HG02938 (cell line): ENCODE results near the gene ZNF681.
"Not testable (repeated sequence)": the region's sequence is repeated elsewhere in the genome, so short reads cannot be mapped to it uniquely, and the experiment has no call there.

Experiments
- ATAC-seq: cut with Tn5 transposase; IDR thresholded peaks from one replicate; pipeline ENCODE4 v1.9.1; 2021; ENCODE audit warnings: mild to moderate bottlenecking, moderate library complexity; ENCODE audit not compliant: unreplicated experiment

ZNF681 gene

GRCh38 chr19:23758187-23759074 is at the start of gene ZNF681:
ZNF681 (minus strand) TSS chr19:23758891; CDS start chr19:23758749, 142 bp downstream.
- ATAC-seq = peak; percentile 90

GRCh38 chr19:23804676-23805075 is 46.0 kb upstream of the ZNF681 start:
- ATAC-seq = no peak

- ATAC-seq = no peak
Measured at GRCh38 chr19:23802290-23802689, 43.6 kb upstream of the ZNF681 start.

GRCh38 chr19:23801803-23802202 is 43.1 kb upstream of the ZNF681 start:
- no peak for ATAC-seq

- no peak for ATAC-seq
Measured at GRCh38 chr19:23800868-23801267, 42.2 kb upstream of the ZNF681 start.

- ATAC-seq = no peak
Measured at GRCh38 chr19:23800271-23800670, 41.6 kb upstream of the ZNF681 start.

- ATAC-seq = no peak
Measured at GRCh38 chr19:23799321-23799720, 40.6 kb upstream of the ZNF681 start.

GRCh38 chr19:23795462-23795861 is 36.8 kb upstream of the ZNF681 start:
- no peak for ATAC-seq

GRCh38 chr19:23792784-23793183 is 34.1 kb upstream of the ZNF681 start:
- ATAC-seq = no peak

- no peak for ATAC-seq
Measured at GRCh38 chr19:23790641-23791488, 32.2 kb upstream of the ZNF681 start.

- no peak for ATAC-seq
Measured at GRCh38 chr19:23789246-23789645, 30.6 kb upstream of the ZNF681 start.

GRCh38 chr19:23788411-23788810 is 29.7 kb upstream of the ZNF681 start:
- no peak for ATAC-seq

- ATAC-seq = no peak
Measured at GRCh38 chr19:23787106-23787505, 28.4 kb upstream of the ZNF681 start.

- ATAC-seq = no peak
Measured at GRCh38 chr19:23785982-23786381, 27.3 kb upstream of the ZNF681 start.

- ATAC-seq = no peak
Measured at GRCh38 chr19:23784274-23784673, 25.6 kb upstream of the ZNF681 start.

GRCh38 chr19:23783636-23784035 is 24.9 kb upstream of the ZNF681 start:
- ATAC-seq = no peak

GRCh38 chr19:23779645-23780044 is 21.0 kb upstream of the ZNF681 start:
- ATAC-seq = no peak

- ATAC-seq = no peak
Measured at GRCh38 chr19:23778566-23778965, 19.9 kb upstream of the ZNF681 start.

- ATAC-seq = not testable (repeated sequence)
Measured at GRCh38 chr19:23778036-23778435, 19.3 kb upstream of the ZNF681 start.

GRCh38 chr19:23777216-23777615 is 18.5 kb upstream of the ZNF681 start:
- ATAC-seq = no peak

GRCh38 chr19:23776507-23777205 is 18.0 kb upstream of the ZNF681 start:
- no peak for ATAC-seq
